ENCODE measurements around the gene A3GALT2.
A peak's percentile ranks its signal among the peaks of the same experiment; 100 is the strongest.

Gene A3GALT2

DNA sequence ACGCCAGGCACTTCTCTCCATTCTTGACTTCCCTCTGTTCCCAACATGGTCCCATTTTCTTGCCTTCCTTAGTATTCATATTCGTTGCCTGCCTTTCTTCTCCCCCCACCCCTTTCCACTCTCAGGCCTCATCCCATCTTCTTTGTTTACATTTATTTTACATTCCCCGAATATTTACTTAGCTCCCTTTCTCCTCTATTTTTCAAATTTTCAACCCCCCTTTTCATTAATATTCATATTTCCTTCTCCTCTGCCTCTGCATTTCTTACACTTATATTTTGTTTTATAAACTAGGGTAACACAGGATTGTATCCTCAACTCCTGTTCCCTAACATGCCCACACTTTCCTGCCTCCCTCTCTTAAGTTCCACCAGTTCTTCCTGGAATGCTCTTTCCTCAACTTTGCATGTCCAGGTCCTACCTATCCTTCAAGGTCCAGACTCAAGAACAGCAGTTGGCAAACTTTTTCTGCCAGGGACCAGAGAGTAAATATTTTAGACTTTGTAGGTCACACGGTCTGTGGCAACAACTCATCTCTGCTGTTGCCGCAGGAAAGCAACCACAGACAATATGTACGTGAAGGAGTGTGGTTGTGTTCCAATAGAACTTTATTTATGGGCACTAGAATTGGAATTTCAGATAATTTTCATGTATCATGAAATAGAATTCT lies 29.8 kb upstream of the A3GALT2 start:
- H3K9me3 ChIP-seq (ENCODE audit: control insufficient read depth in 2 of 2, low read length in 2 of 2) = no peaks in the 10 kb centered on the region
- peak overlapping the region; percentile 78 to 90 for H3K4me3 ChIP-seq (ENCODE audit: low read length in 2 of 2)
- no peaks in the 10 kb centered on the region for H3K27me3 ChIP-seq (ENCODE audit: control insufficient read depth in 2 of 2, insufficient read depth in 2 of 2, low read length in 2 of 2)
- H3K36me3 ChIP-seq (ENCODE audit: control insufficient read depth in 2 of 2, insufficient read depth in 2 of 2, low read length in 2 of 2) = no peaks in the 10 kb centered on the region
- peak overlapping the region; percentile 79 to 92 for H3K27ac ChIP-seq (ENCODE audit: low read depth in 2 of 2, low read length in 2 of 2)
- peaks cover 26 to 32% of the 10 kb centered on the region in 2 donors for H3K4me1 ChIP-seq (ENCODE audit: control insufficient read depth in 2 of 2, insufficient read depth in 2 of 2, low read length in 2 of 2)
- H3K9ac ChIP-seq (ENCODE audit: low read depth in 1 of 2, low read length in 2 of 2) = peak overlapping the region; percentile 68 to 85

DNA sequence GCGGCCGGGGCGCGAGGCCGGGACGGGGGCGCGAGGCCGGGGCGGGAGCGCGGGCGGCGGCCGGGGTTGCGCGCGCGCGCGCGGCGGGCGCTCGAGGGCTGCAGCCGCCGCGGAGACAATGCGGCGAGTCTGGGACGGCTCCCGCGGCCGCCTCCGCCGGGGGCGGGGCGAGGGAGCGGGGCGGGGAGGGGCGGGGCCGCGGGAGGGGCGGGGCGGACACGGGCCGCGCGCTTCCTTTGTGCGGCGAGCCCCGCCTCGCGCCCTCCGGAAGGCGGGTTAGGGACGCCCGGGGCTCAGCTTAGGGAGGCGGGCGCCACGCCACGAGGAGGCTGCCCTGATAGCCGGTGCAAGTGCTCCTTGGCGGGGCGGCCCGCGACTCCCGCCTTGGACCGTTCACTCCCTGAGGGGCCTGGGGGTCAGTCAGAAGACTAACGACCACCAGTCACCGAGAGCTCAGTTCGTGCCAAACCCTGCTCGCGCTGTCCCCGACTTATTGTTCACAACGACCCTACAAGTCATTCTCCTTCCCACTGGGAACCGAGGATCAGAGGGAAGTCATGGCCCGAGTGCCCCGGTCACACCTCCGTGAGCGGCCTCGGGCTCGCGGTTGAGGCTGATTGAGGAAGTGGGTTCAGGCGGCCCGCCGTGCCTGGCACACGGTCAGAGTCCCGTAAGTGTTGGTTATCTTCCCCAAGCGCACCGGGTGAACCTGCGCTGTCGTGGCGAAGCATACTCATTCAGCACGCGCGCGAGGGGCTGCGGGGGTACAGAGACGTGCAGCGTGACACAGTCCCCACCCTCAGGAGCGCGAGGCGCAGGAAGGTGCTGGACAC lies 29.1 kb upstream of the A3GALT2 start:
- Histone ChIP-seq H3K36me3 (ENCODE audit: control insufficient read depth in 2 of 2, insufficient read depth in 2 of 2, low read length in 2 of 2) (no peaks in the 10 kb centered on the region), H3K27ac (ENCODE audit: low read depth in 2 of 2, low read length in 2 of 2) (peak overlapping the region; percentile 92 to 94), H3K9me3 (ENCODE audit: control insufficient read depth in 2 of 2, low read length in 2 of 2) (no peaks in the 10 kb centered on the region), H3K27me3 (ENCODE audit: control insufficient read depth in 2 of 2, insufficient read depth in 2 of 2, low read length in 2 of 2) (no peaks in the 10 kb centered on the region), H3K4me3 (ENCODE audit: low read length in 2 of 2) (peak overlapping the region; percentile 80 to 90), H3K9ac (ENCODE audit: low read depth in 1 of 2, low read length in 2 of 2) (peak overlapping the region; percentile 85 to 87), H3K4me1 (ENCODE audit: control insufficient read depth in 2 of 2, insufficient read depth in 2 of 2, low read length in 2 of 2) (peaks cover 26 to 32% of the 10 kb centered on the region in 2 donors)

GRCh38 chr1:33349081-33349759 lies 28.3 kb upstream of the A3GALT2 start:
- Histone ChIP-seq H3K27me3 (ENCODE audit: control insufficient read depth in 2 of 2, insufficient read depth in 2 of 2, low read length in 2 of 2) (no peaks in the 10 kb centered on the region), H3K9me3 (ENCODE audit: control insufficient read depth in 2 of 2, low read length in 2 of 2) (no peaks in the 10 kb centered on the region), H3K4me3 (ENCODE audit: low read length in 2 of 2) (peak overlapping the region; percentile 78 to 80), H3K4me1 (ENCODE audit: control insufficient read depth in 2 of 2, insufficient read depth in 2 of 2, low read length in 2 of 2) (peaks cover 26 to 32% of the 10 kb centered on the region in 2 donors), H3K27ac (ENCODE audit: low read depth in 2 of 2, low read length in 2 of 2) (peak overlapping the region; percentile 87 to 94), H3K9ac (ENCODE audit: low read depth in 1 of 2, low read length in 2 of 2) (peak overlapping the region; percentile 82 to 87), H3K36me3 (ENCODE audit: control insufficient read depth in 2 of 2, insufficient read depth in 2 of 2, low read length in 2 of 2) (no peaks in the 10 kb centered on the region)

- Histone ChIP-seq H3K4me3 (ENCODE audit: low read length in 2 of 2) (peak overlapping the region; percentile 78 to 80), H3K36me3 (ENCODE audit: control insufficient read depth in 2 of 2, insufficient read depth in 2 of 2, low read length in 2 of 2) (no peaks in the 10 kb centered on the region), H3K9ac (ENCODE audit: low read depth in 1 of 2, low read length in 2 of 2) (peak overlapping the region; percentile 82 to 87), H3K4me1 (ENCODE audit: control insufficient read depth in 2 of 2, insufficient read depth in 2 of 2, low read length in 2 of 2) (peaks cover 26 to 32% of the 10 kb centered on the region in 2 donors), H3K27me3 (ENCODE audit: control insufficient read depth in 2 of 2, insufficient read depth in 2 of 2, low read length in 2 of 2) (no peaks in the 10 kb centered on the region), H3K27ac (ENCODE audit: low read depth in 2 of 2, low read length in 2 of 2) (peak overlapping the region; percentile 87 to 94), H3K9me3 (ENCODE audit: control insufficient read depth in 2 of 2, low read length in 2 of 2) (no peaks in the 10 kb centered on the region)
Observed at GRCh38 chr1:33348676-33349080, 27.8 kb upstream of the A3GALT2 start.

DNA sequence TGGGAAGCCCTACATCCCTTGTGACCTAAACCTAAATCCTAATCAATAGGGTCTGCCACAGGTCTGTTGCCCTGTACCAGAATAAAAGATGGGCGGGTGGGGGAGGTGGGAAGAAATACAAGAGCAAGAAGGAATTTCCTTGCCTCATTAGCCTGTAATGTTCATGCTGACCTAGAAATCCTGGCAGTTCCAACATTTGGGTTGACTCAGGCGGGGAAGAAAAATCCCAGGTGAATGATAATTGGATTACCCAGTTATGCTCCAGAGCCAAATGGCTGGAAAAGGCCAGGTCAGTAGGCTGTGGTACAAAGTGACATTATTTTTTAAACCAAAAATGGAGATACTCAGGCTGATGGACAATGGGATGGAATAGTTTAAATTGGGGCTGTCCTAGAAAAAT lies 27.3 kb upstream of the A3GALT2 start:
- Histone ChIP-seq H3K27me3 (ENCODE audit: control insufficient read depth in 2 of 2, insufficient read depth in 2 of 2, low read length in 2 of 2) (no peaks in the 10 kb centered on the region), H3K9me3 (ENCODE audit: control insufficient read depth in 2 of 2, low read length in 2 of 2) (no peaks in the 10 kb centered on the region), H3K9ac (ENCODE audit: low read depth in 1 of 2, low read length in 2 of 2) (peak overlapping the region; percentile 82 to 87), H3K36me3 (ENCODE audit: control insufficient read depth in 2 of 2, insufficient read depth in 2 of 2, low read length in 2 of 2) (no peaks in the 10 kb centered on the region), H3K4me1 (ENCODE audit: control insufficient read depth in 2 of 2, insufficient read depth in 2 of 2, low read length in 2 of 2) (peaks cover 26 to 32% of the 10 kb centered on the region in 2 donors), H3K27ac (ENCODE audit: low read depth in 2 of 2, low read length in 2 of 2) (peak overlapping the region; percentile 87 to 94), H3K4me3 (ENCODE audit: low read length in 2 of 2) (peak overlapping the region; percentile 78 to 80)

- Histone ChIP-seq H3K9me3 (ENCODE audit: control insufficient read depth in 2 of 2, low read length in 2 of 2) (no peaks in the 10 kb centered on the region), H3K9ac (ENCODE audit: low read depth in 1 of 2, low read length in 2 of 2) (peak overlapping the region; percentile 58 to 87), H3K4me1 (ENCODE audit: control insufficient read depth in 2 of 2, insufficient read depth in 2 of 2, low read length in 2 of 2) (peaks cover 31 to 37% of the 10 kb centered on the region in 2 donors), H3K27me3 (ENCODE audit: control insufficient read depth in 2 of 2, insufficient read depth in 2 of 2, low read length in 2 of 2) (no peaks in the 10 kb centered on the region), H3K4me3 (ENCODE audit: low read length in 2 of 2) (peak overlapping the region; percentile 78 to 80), H3K36me3 (ENCODE audit: control insufficient read depth in 2 of 2, insufficient read depth in 2 of 2, low read length in 2 of 2) (no peaks in the 10 kb centered on the region), H3K27ac (ENCODE audit: low read depth in 2 of 2, low read length in 2 of 2) (peak overlapping the region; percentile 87 to 94)
Observed at GRCh38 chr1:33347650-33347992, 26.7 kb upstream of the A3GALT2 start.

DNA sequence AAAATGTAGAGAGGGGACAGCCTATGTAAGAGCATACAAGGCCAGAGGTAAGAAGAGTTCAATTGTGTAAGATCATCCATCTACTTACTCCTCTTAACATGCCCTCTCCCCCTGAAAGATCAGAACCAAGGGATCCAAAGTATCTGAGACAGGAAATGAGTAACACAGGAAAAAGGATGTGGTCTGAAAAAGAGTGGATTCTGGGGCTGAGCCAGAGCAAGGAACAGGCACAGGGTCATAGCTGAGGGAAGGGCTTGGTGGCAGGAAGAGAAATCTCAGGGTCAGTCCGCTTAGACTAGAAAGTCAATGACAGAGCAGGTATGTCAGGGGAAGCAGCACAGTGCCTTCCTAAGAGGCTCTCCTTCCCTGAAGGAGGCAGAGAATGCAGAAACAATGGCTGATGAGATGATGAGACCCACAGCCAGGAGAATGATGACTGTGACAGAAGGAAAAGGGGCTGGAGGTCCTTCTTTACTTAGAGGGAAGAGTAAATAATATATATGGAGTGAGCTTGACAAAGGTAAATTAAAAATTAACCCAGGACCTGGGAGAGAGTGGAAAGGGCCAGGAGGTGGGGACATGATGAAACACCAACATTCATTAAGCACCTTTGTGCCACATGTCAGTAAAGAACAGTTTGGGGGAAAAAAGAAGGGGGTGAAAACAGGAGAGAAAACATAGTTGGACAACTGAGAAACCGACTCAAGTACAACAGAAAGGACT lies 26.2 kb upstream of the A3GALT2 start:
- Histone ChIP-seq H3K4me1 (ENCODE audit: control insufficient read depth in 2 of 2, insufficient read depth in 2 of 2, low read length in 2 of 2) (peaks cover 37 to 43% of the 10 kb centered on the region in 2 donors), H3K27ac (ENCODE audit: low read depth in 2 of 2, low read length in 2 of 2) (peak overlapping the region; percentile 87 to 94), H3K27me3 (ENCODE audit: control insufficient read depth in 2 of 2, insufficient read depth in 2 of 2, low read length in 2 of 2) (no peaks in the 10 kb centered on the region), H3K9me3 (ENCODE audit: control insufficient read depth in 2 of 2, low read length in 2 of 2) (no peaks in the 10 kb centered on the region), H3K9ac (ENCODE audit: low read depth in 1 of 2, low read length in 2 of 2) (peak overlapping the region; percentile 58 to 87), H3K4me3 (ENCODE audit: low read length in 2 of 2) (peak overlapping the region; percentile 78 to 80), H3K36me3 (ENCODE audit: control insufficient read depth in 2 of 2, insufficient read depth in 2 of 2, low read length in 2 of 2) (no peaks in the 10 kb centered on the region)

DNA sequence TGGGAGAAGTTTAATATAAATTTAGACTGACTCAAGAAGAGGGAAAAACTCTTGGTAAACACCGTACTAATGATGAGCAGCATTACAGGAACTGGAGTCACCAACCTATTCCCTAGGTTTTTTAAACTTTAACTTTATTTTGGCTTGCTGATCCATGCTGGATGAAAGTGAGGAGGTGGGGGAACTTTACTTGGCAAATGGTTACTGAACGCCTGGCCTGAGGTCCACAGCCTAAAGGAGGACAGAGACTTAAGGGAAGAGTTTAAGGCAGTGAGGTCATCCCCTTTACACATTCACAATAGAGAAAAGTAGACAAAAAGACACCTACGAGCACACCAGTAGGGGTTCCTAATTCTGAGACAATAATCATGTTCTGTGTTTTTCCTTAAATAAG lies 25.6 kb upstream of the A3GALT2 start:
- Histone ChIP-seq H3K4me1 (ENCODE audit: control insufficient read depth in 2 of 2, insufficient read depth in 2 of 2, low read length in 2 of 2) (peaks cover 42 to 48% of the 10 kb centered on the region in 2 donors), H3K36me3 (ENCODE audit: control insufficient read depth in 2 of 2, insufficient read depth in 2 of 2, low read length in 2 of 2) (no peaks in the 10 kb centered on the region), H3K9ac (ENCODE audit: low read depth in 1 of 2, low read length in 2 of 2) (peak overlapping the region in 1 of 2 donors; percentile 87), H3K9me3 (ENCODE audit: control insufficient read depth in 2 of 2, low read length in 2 of 2) (no peaks in the 10 kb centered on the region), H3K4me3 (ENCODE audit: low read length in 2 of 2) (peak overlapping the region; percentile 78 to 80), H3K27me3 (ENCODE audit: control insufficient read depth in 2 of 2, insufficient read depth in 2 of 2, low read length in 2 of 2) (no peaks in the 10 kb centered on the region), H3K27ac (ENCODE audit: low read depth in 2 of 2, low read length in 2 of 2) (peak overlapping the region; percentile 87 to 94)

- no peak overlapping the region for H3K9ac ChIP-seq (ENCODE audit: low read depth in 1 of 2, low read length in 2 of 2)
- H3K4me3 ChIP-seq (ENCODE audit: low read length in 2 of 2) = no peak overlapping the region
Observed at GRCh38 chr1:33344896-33345560, 24.1 kb upstream of the A3GALT2 start.

More at GRCh38 chr1:33344896-33345560, 24.1 kb upstream of the A3GALT2 start:
- H3K4me1 ChIP-seq (ENCODE audit: control insufficient read depth in 2 of 2, insufficient read depth in 2 of 2, low read length in 2 of 2) = peaks cover 51 to 56% of the 10 kb centered on the region in 2 donors
- H3K9me3 ChIP-seq (ENCODE audit: control insufficient read depth in 2 of 2, low read length in 2 of 2) = no peaks in the 10 kb centered on the region
- H3K27me3 ChIP-seq (ENCODE audit: control insufficient read depth in 2 of 2, insufficient read depth in 2 of 2, low read length in 2 of 2) = no peaks in the 10 kb centered on the region
- no peak overlapping the region for H3K27ac ChIP-seq (ENCODE audit: low read depth in 2 of 2, low read length in 2 of 2)
- H3K36me3 ChIP-seq (ENCODE audit: control insufficient read depth in 2 of 2, insufficient read depth in 2 of 2, low read length in 2 of 2) = peaks cover 0 to 3% of the 10 kb centered on the region in 2 donors
